ENCODE measurements around the gene ARF6.

DNA sequence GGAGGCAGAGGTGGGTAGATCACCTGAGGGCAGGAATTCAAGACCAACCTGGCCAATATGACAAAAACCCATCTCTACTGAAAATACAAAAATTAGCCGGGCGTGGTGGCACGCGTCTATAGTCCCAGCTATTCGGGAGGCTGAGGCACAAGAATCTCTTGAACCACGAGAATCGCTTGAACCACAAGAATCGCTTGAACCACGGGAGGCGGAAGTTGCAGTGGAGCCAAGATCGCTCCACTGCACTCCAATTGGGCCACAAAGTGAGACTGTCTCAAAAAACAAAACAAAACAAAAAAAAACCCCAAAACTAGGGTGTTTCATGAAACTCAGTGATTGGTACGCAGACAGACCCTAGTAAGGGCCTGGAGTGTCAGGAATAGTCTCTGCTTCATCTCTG, 6.4 kb upstream of the ARF6 start:
- TF ChIP-seq, protein P1, sequence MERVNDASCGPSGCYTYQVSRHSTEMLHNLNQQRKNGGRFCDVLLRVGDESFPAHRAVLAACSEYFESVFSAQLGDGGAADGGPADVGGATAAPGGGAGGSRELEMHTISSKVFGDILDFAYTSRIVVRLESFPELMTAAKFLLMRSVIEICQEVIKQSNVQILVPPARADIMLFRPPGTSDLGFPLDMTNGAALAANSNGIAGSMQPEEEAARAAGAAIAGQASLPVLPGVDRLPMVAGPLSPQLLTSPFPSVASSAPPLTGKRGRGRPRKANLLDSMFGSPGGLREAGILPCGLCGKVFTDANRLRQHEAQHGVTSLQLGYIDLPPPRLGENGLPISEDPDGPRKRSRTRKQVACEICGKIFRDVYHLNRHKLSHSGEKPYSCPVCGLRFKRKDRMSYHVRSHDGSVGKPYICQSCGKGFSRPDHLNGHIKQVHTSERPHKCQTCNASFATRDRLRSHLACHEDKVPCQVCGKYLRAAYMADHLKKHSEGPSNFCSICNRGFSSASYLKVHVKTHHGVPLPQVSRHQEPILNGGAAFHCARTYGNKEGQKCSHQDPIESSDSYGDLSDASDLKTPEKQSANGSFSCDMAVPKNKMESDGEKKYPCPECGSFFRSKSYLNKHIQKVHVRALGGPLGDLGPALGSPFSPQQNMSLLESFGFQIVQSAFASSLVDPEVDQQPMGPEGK (CRISPR knock-in tag; IDR thresholded peaks at IDR 0.05; ENCODE audit: borderline replicate concordance), result no peak
- no peak for TF ChIP-seq GLIS3 (CRISPR knock-in tag; IDR thresholded peaks at IDR 0.05)
- no peak for TF ChIP-seq TCF4 (CRISPR knock-in tag; IDR thresholded peaks at IDR 0.05; ENCODE audit: borderline replicate concordance)
- TF ChIP-seq CREB5 (CRISPR knock-in tag; IDR thresholded peaks at IDR 0.05; ENCODE audit: low read depth), result no peak
- TF ChIP-seq ZFP3 (CRISPR knock-in tag; IDR thresholded peaks at IDR 0.05), result no peak
- no peak for TF ChIP-seq ZNF565 (CRISPR knock-in tag; conservative IDR thresholded peaks at IDR 0.05; ENCODE audit: low read depth)
- no peak for TF ChIP-seq ZC3H10 (CRISPR knock-in tag; IDR thresholded peaks at IDR 0.05)
- TF ChIP-seq, protein P2, sequence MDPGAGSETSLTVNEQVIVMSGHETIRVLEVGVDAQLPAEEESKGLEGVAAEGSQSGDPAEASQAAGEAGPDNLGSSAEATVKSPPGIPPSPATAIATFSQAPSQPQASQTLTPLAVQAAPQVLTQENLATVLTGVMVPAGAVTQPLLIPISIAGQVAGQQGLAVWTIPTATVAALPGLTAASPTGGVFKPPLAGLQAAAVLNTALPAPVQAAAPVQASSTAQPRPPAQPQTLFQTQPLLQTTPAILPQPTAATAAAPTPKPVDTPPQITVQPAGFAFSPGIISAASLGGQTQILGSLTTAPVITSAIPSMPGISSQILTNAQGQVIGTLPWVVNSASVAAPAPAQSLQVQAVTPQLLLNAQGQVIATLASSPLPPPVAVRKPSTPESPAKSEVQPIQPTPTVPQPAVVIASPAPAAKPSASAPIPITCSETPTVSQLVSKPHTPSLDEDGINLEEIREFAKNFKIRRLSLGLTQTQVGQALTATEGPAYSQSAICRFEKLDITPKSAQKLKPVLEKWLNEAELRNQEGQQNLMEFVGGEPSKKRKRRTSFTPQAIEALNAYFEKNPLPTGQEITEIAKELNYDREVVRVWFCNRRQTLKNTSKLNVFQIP (CRISPR knock-in tag; IDR thresholded peaks at IDR 0.05; ENCODE audit: borderline replicate concordance, low read depth), result no peak
- TF ChIP-seq RARB (CRISPR knock-in tag; IDR thresholded peaks at IDR 0.05), result no peak
- no peak for TF ChIP-seq ZFP30 (CRISPR knock-in tag; IDR thresholded peaks at IDR 0.05)
- TF ChIP-seq SNAI2 (CRISPR knock-in tag; IDR thresholded peaks at IDR 0.05), result no peak
- TF ChIP-seq ISL1 (CRISPR knock-in tag; IDR thresholded peaks at IDR 0.05), result no peak
- no peak for TF ChIP-seq TOX (CRISPR knock-in tag; IDR thresholded peaks at IDR 0.05; ENCODE audit: borderline replicate concordance)
